SH-SY5Y (cell line): ENCODE measurements around the gene ZBED6.

Experiments
- GATA2 ChIP-seq: IDR thresholded peaks from 2 replicates; pipeline ENCODE4 v1.6.1; 2011; ENCODE audit warnings: mild to moderate bottlenecking, low read depth, low read length
- GATA3 ChIP-seq: IDR thresholded peaks from 2 replicates; pipeline ENCODE4 v1.6.1; 2011; ENCODE audit warnings: low read depth, mild to moderate bottlenecking, low read length, moderate library complexity

GRCh38 chr1:203754455-203754864 lies 41.0 kb upstream of the ZBED6 start:
- TF ChIP-seq GATA2 (no peak), GATA3 (no peak)
